GM12872 (cell line): ENCODE data around the gene SIX3.

Experiments
- TF ChIP-seq, protein P1 (sequence below): IDR thresholded peaks from 3 replicates; pipeline ENCODE4 v1.5.1; 2011; ENCODE audit warnings: low read depth, mild to moderate bottlenecking, low read length, moderate library complexity; ENCODE audit not compliant: insufficient read depth

Gene SIX3

DNA sequence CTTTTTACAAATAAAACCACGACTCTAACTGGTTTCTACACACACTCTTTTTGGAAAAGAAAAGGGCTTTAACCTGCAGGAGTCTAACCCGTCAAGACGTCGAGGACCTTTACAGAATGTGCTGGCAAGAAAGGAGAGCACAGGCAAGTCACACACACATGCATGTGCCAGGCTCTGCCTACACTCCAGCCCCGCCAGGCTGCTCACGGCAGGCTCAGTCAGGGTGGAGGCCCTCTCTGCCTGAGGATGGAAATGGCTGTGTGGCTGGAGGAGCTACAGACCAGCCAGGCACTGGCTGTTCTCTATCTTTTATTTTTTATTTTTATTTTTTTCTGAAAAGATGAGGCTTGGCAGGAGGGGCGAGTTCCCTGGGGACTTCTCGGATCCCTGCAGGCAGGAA lies 10.2 kb downstream of the SIX3 start:
- TF ChIP-seq, protein P1, sequence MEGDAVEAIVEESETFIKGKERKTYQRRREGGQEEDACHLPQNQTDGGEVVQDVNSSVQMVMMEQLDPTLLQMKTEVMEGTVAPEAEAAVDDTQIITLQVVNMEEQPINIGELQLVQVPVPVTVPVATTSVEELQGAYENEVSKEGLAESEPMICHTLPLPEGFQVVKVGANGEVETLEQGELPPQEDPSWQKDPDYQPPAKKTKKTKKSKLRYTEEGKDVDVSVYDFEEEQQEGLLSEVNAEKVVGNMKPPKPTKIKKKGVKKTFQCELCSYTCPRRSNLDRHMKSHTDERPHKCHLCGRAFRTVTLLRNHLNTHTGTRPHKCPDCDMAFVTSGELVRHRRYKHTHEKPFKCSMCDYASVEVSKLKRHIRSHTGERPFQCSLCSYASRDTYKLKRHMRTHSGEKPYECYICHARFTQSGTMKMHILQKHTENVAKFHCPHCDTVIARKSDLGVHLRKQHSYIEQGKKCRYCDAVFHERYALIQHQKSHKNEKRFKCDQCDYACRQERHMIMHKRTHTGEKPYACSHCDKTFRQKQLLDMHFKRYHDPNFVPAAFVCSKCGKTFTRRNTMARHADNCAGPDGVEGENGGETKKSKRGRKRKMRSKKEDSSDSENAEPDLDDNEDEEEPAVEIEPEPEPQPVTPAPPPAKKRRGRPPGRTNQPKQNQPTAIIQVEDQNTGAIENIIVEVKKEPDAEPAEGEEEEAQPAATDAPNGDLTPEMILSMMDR = no peak

DNA sequence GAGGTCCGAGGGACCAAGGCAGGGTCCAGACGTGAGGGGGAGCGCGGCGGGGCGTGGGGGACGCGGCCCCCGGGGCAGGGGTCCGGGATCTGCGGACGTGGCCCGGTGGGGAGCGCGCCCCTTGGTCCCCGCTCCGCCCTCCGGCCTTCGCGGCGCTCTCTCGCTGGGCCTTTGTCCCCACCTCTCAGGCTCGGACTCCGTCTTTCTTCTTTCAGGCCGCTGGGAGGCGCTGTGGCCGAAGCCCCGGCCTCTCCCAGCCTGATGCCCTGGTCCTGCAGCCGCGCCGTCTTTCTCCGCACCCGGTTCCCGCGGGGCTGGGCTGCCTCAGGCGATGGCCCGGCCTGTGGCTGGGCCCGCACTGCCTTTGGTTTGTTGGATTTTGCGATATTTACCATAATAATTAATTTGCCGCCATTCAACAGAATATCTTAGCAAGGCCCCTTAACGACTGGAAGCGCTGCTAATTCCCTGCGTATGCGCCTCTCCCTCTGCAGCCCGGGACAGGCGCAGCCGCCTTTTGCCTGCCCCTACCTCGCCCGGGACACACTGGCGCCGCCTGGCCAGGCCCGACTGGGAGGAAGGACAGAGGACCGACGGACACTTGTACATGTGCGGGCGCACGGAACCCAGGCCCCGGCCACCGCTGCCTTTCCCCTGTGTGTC lies 10.8 kb downstream of the SIX3 start:
- TF ChIP-seq, protein P1 = peak; percentile 76

DNA sequence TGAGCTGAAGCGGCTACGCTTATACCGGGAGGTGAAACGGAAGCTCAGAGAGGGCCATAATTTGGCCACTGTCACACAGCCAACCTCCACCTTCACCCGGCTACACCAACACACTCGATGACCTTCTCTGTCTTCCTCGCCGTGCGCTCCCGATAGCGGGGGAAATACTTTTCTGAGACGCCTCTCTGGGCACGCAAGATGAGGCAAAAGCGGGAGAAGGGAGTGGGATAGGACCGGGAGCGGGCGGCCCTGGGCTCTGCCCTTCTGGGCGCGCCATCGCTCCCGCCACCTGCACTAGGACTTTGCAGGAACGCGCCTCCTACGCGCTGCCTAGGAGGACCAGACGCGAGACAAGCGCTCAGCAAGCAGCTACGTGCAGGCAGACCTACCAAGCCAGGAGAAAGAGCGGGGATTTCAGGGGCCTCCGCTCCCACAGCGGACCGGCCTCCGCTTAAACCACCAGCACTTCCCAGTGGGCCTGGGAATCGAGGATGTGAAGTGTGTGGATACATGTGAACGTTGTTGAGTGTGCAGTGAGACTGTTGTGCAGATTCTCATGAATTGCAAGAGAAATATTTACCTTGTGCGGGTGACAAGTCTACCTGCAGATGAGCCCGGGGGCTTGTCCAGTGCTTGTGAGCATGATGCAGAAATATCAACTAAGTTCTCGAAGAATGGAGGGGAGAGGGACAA lies 11.4 kb downstream of the SIX3 start:
- TF ChIP-seq, protein P1 = no peak

DNA sequence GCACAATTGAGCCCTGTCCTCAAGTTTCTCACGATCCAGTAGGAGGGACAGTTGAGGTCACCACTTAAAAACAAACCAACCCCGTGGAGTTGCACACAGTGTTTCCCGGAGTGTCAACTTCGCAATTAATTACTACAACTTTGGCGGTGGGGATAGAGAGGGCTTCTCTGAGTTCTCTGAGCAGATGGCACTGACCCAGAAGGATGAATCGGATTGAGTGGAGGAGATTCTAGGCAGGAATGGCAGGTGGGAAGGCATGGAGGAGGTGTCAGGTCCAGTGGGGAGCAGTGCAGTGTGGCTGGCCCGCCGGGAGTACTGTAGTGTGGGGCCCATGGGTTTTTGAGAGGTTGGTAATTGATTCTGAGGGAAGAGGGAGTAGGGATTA lies 12.0 kb downstream of the SIX3 start:
- TF ChIP-seq, protein P1 = no peak

DNA sequence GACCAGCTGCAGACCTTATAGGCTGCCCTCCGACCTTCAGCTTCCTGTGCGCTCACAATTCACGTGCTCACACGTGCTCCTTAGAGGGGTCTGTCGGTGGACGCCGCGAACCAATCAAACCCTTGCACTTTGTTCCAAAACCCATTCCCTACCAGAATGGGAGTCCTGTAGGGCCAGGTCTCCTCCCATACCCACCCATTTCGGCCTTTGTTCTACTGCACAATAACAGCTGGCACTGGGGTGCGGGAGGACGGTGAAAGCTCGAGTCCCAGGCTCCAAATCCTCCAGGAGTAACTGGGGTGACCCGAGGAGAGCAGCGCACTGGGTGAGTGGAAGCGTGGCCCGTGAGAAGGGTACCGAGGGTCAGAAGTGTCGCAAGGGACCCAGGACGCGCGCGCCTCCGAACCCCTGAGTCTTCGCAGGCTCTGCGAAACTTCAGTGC lies 13.0 kb downstream of the SIX3 start:
- TF ChIP-seq, protein P1 = no peak

DNA sequence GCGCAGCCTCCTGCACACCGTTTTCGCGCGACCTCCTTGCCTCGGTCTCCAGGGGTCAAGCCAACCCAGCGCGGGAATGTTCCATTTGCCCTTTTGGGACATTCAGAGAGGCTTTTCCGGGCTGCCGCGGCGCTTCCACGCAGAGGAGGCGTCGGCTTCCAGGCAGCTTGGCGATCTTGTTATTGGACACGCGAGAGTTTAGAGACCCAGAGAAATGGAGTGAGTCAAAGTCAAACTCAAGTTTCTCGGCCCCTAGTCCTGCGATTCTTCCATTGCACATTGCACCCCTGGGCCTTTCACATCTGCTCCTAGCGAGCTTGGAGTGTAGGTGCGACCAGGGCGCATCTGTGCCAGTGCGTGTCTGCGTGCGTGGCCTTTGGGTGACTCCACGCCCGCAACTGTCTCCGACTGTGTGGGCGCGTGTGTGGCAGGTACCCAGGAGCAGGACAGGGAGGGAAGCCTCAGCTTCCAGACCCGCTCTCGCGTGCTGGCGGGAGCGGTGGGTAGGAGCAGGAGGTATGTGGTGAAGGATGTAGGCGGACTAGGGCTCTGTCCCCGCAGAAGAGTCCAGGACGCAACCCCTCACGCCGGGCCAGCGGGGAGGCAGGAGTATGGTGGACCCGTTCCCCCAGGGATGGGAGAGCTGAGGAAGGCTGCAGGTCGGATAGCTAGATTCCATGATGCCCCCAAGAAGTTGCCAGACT lies 13.5 kb downstream of the SIX3 start:
- TF ChIP-seq, protein P1 = no peak

DNA sequence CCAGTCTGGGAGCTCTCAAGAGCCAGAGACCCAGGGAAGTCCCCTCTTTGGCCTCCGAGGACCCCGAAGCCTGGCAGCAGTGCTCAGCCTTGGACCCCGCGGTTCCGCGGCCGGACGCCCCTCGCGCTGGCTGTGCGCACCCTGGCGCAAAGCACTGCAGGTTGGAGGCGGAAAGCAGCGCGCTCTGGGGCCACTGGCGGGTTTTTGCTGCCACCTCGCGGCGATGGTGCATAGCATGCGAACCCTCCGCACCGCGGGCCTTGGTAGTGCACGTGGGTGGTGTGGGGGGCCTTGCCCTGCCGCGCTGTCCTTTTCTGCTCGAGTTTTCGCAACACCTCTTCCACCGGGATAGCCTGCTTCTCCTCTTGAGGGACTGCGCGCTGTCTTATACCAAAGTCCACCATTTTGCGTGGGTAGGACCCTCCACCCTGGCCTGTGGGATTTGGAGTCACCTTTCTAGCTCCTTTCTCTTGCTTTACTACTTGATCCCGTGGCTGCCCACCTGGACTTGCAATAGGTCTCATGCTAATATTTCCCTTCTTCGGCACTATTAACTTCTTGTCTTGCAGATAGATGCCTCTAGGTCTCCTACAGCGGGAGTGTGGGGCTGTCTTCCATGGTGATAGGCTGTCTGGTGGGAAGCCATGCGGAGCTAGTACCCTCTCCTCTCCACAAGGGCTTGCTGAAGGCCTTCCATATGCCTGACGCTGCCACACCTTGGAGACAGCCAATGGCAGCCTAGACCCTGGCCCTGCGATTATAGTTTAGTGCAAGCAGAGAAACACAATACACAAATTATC lies 14.3 kb downstream of the SIX3 start:
- TF ChIP-seq, protein P1 = peak; percentile 91
